ENCODE data around the gene SSUH2.
"Not testable (repeated sequence)": the region's sequence is repeated elsewhere in the genome, so short reads cannot be mapped to it uniquely, and the experiment has no call there.

SSUH2 gene

DNA sequence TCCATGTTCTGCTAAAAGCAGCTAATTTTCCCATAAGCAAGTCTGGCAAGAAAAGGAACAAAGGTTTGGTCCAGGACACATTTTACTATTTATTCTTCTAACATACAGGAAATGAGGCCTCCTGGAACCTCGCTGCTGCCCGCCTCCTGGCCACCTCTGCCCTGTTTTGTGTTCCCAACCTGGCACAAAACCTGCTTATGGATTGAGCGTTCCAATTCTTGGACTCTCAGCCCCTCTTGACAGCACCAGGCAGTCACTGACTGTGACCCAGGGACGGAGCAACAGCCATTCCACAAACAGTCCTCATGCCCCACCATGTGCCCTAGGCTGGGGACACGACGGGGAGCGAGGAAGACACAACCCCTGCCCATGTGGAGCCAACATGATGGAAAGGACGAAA is 11.6 kb upstream of the SSUH2 start:
- no peak for TF ChIP-seq CTCF (IDR thresholded peaks at IDR 0.05; ENCODE audit: poor library complexity, severe bottlenecking)
- no peaks in the 10 kb centered on the region for H3K9me3 ChIP-seq (ENCODE audit: severe bottlenecking)
- ATAC-seq (ENCODE audit: low read depth) (no peak), DNase-seq (ENCODE audit: low spot score) (no peak)
- peaks cover 10% of the 10 kb centered on the region for H3K4me1 ChIP-seq (ENCODE audit: insufficient read depth, poor library complexity, severe bottlenecking)
- H3K27ac ChIP-seq (ENCODE audit: poor library complexity, severe bottlenecking): no peak overlapping the region
- no peak overlapping the region for H3K4me3 ChIP-seq (ENCODE audit: severe bottlenecking)
- no peaks in the 10 kb centered on the region for H3K36me3 ChIP-seq (ENCODE audit: low read depth)
- no peaks in the 10 kb centered on the region for H3K27me3 ChIP-seq (ENCODE audit: insufficient read depth, poor library complexity, severe bottlenecking)

- Histone ChIP-seq H3K36me3 (ENCODE audit: low read depth) (no peaks in the 10 kb centered on the region), H3K4me1 (ENCODE audit: insufficient read depth, poor library complexity, severe bottlenecking) (peaks cover 10% of the 10 kb centered on the region), H3K27ac (ENCODE audit: poor library complexity, severe bottlenecking) (no peak overlapping the region), H3K9me3 (ENCODE audit: severe bottlenecking) (no peaks in the 10 kb centered on the region), H3K27me3 (ENCODE audit: insufficient read depth, poor library complexity, severe bottlenecking) (no peaks in the 10 kb centered on the region), H3K4me3 (ENCODE audit: severe bottlenecking) (no peak overlapping the region)
- no peak for DNase-seq (ENCODE audit: low spot score)
- no peak for TF ChIP-seq CTCF (IDR thresholded peaks at IDR 0.05; ENCODE audit: poor library complexity, severe bottlenecking)
- ATAC-seq (ENCODE audit: low read depth): no peak
Measured at GRCh38 chr3:8655387-8655835, 10.8 kb upstream of the SSUH2 start.

- H3K27me3 ChIP-seq (ENCODE audit: insufficient read depth, poor library complexity, severe bottlenecking); H3K36me3 ChIP-seq (ENCODE audit: low read depth); DNase-seq (ENCODE audit: low spot score); H3K27ac ChIP-seq (ENCODE audit: poor library complexity, severe bottlenecking); H3K4me3 ChIP-seq (ENCODE audit: severe bottlenecking); ATAC-seq (ENCODE audit: low read depth); H3K9me3 ChIP-seq (ENCODE audit: severe bottlenecking): not testable (repeated sequence)
- peaks cover 10% of the 10 kb centered on the region for H3K4me1 ChIP-seq (ENCODE audit: insufficient read depth, poor library complexity, severe bottlenecking)
Measured at GRCh38 chr3:8654572-8655329, 10.2 kb upstream of the SSUH2 start.

DNA sequence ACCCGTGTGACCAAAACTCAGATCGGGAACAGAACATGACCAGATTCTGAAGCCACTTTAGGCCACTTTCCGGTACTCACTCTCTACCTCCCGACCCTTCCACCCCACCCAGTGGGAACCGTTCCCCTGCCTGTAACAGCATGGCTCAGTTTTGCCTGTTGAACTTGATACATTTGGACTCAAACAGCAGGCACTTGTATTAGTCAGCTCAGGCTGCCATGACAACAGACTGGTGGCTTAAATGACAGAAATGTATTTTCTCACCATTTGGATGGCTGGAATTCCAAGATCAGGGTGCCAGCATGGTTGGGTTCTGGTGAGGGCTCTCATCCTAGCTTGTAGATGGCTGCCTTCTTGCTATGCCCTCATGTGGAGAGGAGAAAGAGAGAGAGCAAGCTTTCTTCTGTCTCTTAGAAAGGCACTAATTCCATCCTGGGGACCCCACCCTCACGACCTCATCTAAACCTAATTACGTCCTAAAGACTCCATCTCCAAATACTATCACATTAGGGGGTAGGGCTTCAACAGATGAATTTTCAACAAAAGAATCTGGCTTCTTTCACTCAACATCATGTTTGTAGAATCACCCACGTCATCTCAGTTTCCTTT is 9.3 kb upstream of the SSUH2 start:
- H3K4me1 ChIP-seq (ENCODE audit: insufficient read depth, poor library complexity, severe bottlenecking): peaks cover 10% of the 10 kb centered on the region
- H3K4me3 ChIP-seq (ENCODE audit: severe bottlenecking): no peak overlapping the region
- no peak for ATAC-seq (ENCODE audit: low read depth)
- no peak overlapping the region for H3K27ac ChIP-seq (ENCODE audit: poor library complexity, severe bottlenecking)
- H3K9me3 ChIP-seq (ENCODE audit: severe bottlenecking): no peaks in the 10 kb centered on the region
- no peak for TF ChIP-seq CTCF (IDR thresholded peaks at IDR 0.05; ENCODE audit: poor library complexity, severe bottlenecking)
- no peaks in the 10 kb centered on the region for H3K27me3 ChIP-seq (ENCODE audit: insufficient read depth, poor library complexity, severe bottlenecking)
- H3K36me3 ChIP-seq (ENCODE audit: low read depth): no peaks in the 10 kb centered on the region
- DNase-seq (ENCODE audit: low spot score): no peak

DNA sequence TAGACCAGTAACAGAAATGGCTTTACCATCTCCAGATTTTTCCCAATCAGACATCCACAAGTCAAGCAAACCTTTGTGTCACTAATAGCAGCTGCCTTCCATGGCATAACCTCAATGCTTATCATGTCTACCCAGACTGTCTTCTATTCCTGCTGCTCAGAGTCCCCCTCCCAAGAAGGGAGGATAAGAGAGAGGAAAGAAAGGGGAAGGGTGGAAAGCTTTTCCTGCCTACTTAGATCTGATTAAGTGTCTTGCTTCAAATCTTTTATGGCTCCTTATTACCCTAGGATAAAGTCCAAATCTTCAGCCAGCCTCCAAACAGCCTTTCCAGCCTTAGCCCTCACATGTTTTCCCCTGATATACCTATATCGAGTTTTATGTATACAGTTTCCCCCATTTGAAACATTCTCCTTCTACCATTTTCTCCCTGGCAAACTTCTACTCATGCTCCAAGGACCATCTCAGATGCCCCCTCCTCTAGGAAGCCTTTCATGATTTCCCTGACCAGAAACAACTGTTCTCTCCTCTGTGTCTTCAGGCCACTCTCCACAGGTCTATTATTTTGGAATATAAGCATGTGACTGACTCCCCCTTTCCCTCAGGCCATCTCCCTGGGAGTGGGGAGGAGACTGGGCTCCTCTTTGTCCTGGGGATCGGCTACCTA is 7.9 kb upstream of the SSUH2 start:
- H3K4me1 ChIP-seq (ENCODE audit: insufficient read depth, poor library complexity, severe bottlenecking): no peaks in the 10 kb centered on the region
- H3K36me3 ChIP-seq (ENCODE audit: low read depth): no peaks in the 10 kb centered on the region
- H3K4me3 ChIP-seq (ENCODE audit: severe bottlenecking): no peak overlapping the region
- no peaks in the 10 kb centered on the region for H3K27me3 ChIP-seq (ENCODE audit: insufficient read depth, poor library complexity, severe bottlenecking)
- H3K27ac ChIP-seq (ENCODE audit: poor library complexity, severe bottlenecking): no peak overlapping the region
- ATAC-seq (ENCODE audit: low read depth) (no peak), DNase-seq (ENCODE audit: low spot score) (no peak)
- H3K9me3 ChIP-seq (ENCODE audit: severe bottlenecking): no peaks in the 10 kb centered on the region
- TF ChIP-seq CTCF (IDR thresholded peaks at IDR 0.05; ENCODE audit: poor library complexity, severe bottlenecking): no peak

Data from RWPE2 (cell line).